Islet of Langerhans (tissue), 1 donor: ENCODE data around the gene LHFPL6.
"Not testable (repeated sequence)": the region's sequence is repeated elsewhere in the genome, so short reads cannot be mapped to it uniquely, and the experiment has no call there.

Experiments used
- FAIRE-seq: peaks from one replicate; lab custom pipeline; 2011; peaks lifted over from hg19 to GRCh38; lab: Jason Lieb, UNC

LHFPL6 gene

GRCh38 chr13:39341251-39341650 is 261.7 kb downstream of the LHFPL6 start:
- no peak for FAIRE-seq

GRCh38 chr13:39338114-39338513 is 264.9 kb downstream of the LHFPL6 start:
- FAIRE-seq: not testable (repeated sequence)

- no peak for FAIRE-seq
Measured at GRCh38 chr13:39336937-39337336, 266.1 kb downstream of the LHFPL6 start.

DNA sequence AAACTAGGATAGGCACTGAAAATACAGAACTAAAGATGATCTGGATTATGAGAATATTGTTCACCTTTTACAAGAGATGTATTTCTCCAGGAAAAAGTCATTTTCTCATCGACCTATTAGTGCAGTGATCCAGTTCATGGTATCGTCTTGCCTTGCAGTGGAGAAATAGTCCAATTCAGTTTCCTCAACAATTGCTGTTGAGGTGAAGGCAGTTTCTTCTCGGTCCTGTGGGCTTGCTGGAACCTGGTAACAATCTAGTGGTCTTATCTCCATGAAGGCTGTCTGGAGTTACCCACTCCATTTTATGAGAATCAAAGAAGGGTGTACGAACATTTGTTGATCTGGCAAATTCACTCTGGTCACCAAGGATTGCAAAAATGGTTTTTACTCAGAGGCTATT is 266.8 kb downstream of the LHFPL6 start:
- FAIRE-seq: no peak

DNA sequence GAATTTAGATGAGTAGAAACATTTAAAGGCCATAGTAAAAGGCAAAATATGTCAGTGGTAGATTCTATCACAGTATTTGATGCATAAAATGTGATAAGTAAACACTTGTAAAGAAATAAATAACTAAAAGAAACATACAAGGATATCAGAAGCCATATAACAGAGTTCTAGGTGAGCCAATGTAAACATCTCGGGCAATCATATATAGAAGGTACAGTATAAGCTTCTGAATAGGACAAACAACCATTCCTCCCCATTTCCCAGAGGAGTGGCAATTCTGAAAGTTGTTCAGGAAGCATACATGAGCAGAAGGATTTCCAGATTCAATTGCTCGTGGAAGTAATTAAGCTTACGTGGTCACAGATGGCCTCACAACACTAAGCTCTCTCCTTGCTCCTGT is 267.3 kb downstream of the LHFPL6 start:
- FAIRE-seq: no peak

GRCh38 chr13:39330504-39330903 is 272.5 kb downstream of the LHFPL6 start:
- no peak for FAIRE-seq

DNA sequence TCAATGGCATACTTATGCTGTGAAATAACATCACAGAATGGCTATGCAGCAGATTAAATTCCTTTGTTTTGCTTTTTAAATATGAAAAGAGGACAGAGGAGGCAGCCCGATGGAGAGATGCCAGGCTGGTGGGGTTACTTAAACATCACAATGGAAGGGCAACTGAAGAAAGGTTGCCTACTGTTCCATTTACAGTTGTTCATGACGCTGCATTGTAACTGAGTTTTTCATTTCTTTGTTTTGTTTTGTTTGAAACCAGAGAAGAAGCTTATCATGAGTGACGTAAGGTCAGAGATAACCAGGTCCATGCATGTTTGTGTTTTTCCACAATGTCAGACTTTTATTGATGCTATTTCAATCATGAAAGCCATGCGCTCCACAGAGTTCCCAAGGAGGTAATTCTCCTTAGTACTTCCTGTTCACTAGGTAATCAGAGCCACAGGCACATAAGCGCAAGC is 273.8 kb downstream of the LHFPL6 start:
- no peak for FAIRE-seq

GRCh38 chr13:39327172-39327479 is 275.9 kb downstream of the LHFPL6 start:
- no peak for FAIRE-seq

GRCh38 chr13:39326469-39327171 is 276.4 kb downstream of the LHFPL6 start:
- no peak for FAIRE-seq

GRCh38 chr13:39324806-39325311 is 278.1 kb downstream of the LHFPL6 start:
- FAIRE-seq: no peak

DNA sequence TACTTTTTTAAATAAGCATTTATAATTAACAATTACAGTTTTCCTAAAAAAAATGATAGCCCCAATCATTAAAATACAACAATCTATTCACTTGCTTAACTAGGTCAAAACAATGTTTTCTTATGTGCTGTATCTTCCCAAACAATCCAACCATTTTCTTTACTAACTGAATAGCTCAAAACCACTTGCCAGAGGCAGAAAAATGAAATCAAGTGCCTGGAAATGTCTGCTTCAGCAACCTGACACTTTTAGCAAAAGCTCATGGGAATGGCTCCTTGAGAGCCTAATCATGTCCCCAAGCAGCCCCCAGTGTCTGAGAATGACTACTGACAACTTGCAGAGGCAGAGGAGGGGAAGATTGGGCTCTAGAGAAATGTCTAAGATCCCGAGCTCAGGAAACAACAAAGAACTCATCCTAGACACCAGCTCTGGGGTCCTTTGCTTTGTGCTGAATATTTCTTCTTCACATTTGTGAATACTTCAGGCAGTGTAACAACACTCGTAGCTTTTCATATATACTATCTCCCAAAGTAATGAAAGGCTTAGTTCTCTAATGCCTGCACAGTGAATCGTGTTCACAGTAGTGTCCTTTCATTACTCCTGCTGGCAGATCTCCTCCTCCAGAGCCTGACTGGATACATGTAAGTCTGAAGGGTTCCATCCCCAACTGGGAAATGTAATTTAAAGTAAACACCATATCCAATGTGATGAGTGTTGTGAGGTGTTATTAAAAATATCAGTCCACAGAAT is 280.0 kb downstream of the LHFPL6 start:
- no peak for FAIRE-seq

DNA sequence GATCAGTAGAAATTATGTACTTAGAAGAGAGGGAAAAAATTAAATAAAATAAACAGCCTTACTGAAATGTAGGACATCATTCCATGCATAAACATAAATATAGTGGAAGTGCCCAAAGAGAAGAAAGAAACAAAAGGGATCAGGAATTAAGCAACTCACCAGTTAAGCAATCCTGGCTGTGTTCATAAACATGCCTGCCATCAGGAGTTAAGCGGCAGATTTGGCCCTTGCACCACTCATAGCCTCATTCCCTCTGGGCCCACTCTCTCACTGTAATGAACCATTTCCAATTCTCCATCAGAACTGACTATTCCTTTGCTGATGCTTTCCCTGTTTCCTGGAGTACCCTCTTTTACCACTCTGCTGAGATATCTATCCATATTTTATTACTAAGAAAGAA is 281.4 kb downstream of the LHFPL6 start:
- FAIRE-seq: no peak

DNA sequence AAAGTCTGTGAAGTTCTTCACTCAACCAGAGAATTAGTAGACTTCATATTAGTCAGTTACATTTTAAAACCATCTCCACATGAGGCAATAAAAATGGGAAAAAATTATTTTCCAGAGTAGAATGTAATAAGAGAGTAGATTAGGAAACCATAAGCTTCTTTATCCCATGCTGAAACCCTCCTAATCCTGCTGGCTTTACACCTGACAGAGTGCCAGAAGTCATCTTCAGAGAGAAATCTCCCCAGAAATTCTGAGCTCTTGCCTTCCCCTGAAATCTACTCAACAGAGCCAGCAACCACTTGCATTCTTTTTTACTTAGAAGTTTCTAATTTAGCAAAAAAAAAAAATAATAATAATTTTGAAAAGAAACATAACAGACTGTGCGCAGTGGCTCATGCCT is 284.8 kb downstream of the LHFPL6 start:
- no peak for FAIRE-seq

- no peak for FAIRE-seq
Measured at GRCh38 chr13:39317291-39317690, 285.7 kb downstream of the LHFPL6 start.

DNA sequence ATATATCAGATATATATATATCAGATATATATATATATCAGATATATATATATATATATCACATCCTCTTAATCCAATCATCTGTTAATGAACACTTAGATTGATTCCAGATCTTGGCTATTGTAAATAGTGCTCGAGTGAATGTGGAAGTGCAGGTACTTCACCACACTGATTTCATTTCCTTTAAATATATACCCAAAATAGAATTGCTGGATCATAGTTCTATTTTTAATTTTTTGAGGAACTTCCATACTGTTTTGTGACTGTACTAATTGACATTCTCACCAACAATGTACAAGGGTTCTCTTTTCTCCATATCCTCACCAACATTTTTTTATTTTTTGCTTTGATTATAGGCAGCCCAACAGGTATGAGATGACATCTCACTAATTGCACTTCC is 287.2 kb downstream of the LHFPL6 start:
- no peak for FAIRE-seq

- FAIRE-seq: no peak
Measured at GRCh38 chr13:39313721-39314120, 289.3 kb downstream of the LHFPL6 start.

- FAIRE-seq: no peak
Measured at GRCh38 chr13:39312596-39312995, 290.4 kb downstream of the LHFPL6 start.

- no peak for FAIRE-seq
Measured at GRCh38 chr13:39311619-39312018, 291.4 kb downstream of the LHFPL6 start.

DNA sequence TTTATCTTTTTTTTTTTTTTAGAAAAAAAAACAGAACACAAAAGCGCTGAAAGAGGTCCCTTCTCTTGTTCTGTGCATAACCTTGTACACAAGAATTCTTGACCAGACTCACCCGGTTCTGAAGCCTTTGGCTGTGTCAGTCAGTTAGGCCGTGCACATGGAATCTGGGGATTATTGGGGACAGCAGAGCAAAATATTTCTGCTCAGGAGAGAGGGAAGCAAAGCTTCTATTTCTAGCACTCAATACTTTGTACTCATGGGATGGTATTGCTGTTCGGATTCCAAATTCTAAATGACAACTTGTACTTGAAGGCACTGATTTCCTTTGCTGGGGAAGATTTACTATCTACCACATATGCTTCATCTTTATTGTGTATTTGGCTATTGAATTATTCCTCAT is 292.0 kb downstream of the LHFPL6 start:
- no peak for FAIRE-seq

DNA sequence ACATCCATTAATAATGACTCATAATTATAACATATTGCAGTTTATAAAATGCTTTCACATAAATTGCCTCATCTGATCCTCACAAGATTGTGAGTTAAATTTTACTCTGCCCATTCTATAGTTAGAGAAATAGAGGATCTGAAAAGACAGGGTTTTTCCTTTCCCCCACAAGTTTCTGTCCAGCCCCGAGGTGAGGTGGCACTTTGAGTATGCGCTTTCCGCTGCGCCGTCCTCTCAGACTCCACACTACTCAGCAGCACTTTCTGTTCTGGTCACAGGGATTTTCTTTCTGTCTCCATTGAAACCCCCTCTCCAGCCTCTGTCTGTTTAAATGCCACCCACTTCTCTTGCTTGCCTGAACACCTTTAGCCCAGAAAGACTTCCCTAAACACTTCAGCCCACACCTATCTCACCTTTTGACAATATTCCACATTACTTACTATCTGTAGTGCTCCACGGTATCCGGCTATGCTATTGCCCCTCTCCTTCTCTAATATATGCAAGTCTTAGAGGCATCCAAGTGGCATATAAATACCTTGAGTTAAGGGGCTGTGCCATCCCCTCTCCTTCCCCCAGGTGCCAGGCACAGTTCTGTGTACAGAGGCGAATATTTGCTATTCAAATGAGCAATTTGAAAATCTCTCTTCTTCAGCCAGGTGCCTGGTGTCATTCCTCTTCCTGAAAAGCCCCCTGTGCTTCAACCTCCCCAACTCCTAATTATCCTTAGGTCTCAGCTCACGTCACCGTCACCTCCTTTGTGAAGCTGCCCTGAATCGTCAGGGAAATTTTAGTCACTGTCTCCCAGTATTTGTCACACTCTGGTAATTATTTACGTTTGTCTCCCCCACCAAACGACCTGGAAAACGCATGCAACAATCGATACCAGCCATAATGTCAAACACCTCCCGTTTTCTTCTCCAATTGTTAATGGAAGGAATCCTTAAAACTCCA is 296.1 kb downstream of the LHFPL6 start:
- no peak for FAIRE-seq

DNA sequence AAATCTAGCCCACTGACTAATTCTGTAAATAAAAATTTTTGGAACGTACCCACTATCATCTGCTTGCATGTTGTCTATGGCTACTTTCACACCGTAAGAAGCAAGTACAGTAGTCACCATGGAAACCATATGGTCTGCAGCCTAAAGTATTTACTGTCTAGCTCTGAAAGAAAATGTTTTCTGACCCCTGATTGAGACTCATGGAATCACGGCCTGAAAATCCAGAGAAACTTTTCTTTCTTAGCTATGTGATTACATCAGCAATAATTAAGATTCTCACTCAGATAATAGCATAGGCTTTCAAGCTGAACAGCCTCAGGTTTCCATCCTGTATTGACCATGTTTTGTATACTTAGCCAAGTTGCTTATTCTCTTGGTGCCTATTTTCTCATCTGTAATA is 300.2 kb downstream of the LHFPL6 start:
- no peak for FAIRE-seq

GRCh38 chr13:39298951-39299350 is 304.0 kb downstream of the LHFPL6 start:
- peak; percentile 13 for FAIRE-seq
